Activated gamma-delta T cell (primary cell): ENCODE data around the gene DCAF10.
"Not testable (repeated sequence)": the region's sequence is repeated elsewhere in the genome, so short reads cannot be mapped to it uniquely, and the experiment has no call there.

Source experiments
- DNase-seq: peaks from one replicate; lab custom pipeline; 2025; lab: John Stamatoyannopoulos, UW
- total RNA-seq, 2 donors: gene quantifications; one replicate each; lab custom pipeline; 2026; lab: John Stamatoyannopoulos, UW

The DCAF10 gene
- total RNA-seq = 65.7 to 66.3 reads per million in 2 donors

- peak; percentile 83 for DNase-seq
These were observed at the start of gene DCAF10 for GRCh38 chr9:37800631-37801286. Gene DCAF10, plus strand, starts transcription at chr9:37800797. Its CDS starts 70 bp downstream, at chr9:37800867.

GRCh38 chr9:37751186-37751585, 49.4 kb upstream of the DCAF10 start:
- DNase-seq = no peak

DNA sequence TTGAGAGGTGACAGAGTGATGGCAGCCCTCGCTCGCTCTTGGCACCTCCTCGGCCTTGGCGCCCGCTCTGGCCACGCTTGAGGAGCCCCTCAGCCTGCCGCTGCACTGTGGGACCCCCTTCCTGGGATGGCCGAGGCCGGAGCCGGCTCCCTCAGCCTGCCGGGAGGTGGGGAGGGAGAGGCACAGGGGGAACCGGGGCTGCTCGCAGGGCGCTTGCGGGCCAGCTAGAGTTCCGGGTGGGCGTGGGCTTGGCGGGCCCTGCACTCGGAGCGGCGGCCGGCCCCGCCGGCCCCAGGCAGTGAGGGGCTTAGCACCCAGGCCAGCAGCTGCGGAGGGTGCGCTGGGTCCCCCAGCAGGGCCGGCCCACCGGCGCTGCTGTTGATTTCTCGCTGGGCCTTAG, 48.9 kb upstream of the DCAF10 start:
- not testable (repeated sequence) for DNase-seq

- DNase-seq = not testable (repeated sequence)
These were observed 48.5 kb upstream of the DCAF10 start for GRCh38 chr9:37752112-37752511.

DNA sequence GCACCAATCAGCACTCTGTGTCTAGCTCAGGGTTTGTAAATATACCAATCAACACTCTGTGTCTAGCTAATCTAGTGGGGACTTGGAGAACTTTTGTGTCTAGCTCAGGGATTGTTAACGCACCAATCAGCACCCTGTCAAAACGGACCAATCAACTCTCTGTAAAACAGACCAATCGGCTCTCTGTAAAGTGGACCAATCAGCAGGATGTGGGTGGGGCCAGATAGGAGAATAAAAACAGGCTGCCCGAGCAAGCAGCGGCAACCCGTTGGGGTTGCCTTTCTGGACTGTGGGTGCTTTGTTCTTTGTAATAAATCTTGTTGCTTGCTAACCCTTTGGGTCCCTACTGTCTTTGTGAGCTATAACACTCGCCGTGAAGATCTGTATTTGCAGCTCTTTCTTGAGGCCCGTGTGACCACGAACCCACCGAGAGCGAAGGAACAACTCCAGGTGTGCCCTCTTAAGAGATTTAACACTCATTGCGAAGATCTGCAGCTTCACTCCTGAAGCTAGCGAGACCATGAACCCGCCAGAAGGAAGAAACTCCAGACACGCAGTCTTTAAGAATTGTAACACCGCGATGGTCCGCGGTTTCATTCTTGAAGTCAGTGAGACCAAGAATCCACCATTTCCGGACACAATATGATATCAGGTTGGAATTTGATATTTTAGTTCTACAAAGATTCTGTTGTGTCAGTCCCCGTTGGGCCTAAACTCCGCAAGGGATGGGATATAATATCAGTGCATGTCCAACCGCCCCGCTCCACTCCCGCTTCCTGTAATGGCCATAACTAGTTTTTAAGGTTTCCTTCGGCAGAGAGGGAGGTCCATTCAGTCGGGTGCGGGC, 47.7 kb upstream of the DCAF10 start:
- DNase-seq = no peak

- DNase-seq = peak; percentile 48
These were observed 47.0 kb upstream of the DCAF10 start, which contains the start of gene TRMT10B for GRCh38 chr9:37753489-37754190. Gene TRMT10B, plus strand, starts transcription at chr9:37753805. Its CDS starts 8,127 bp downstream, at chr9:37761932.

- DNase-seq = no peak
These were observed 41.9 kb upstream of the DCAF10 start for GRCh38 chr9:37758747-37759146.

GRCh38 chr9:37760416-37761161, 40.0 kb upstream of the DCAF10 start:
- no peak for DNase-seq

- no peak for DNase-seq
These were observed 39.1 kb upstream of the DCAF10 start for GRCh38 chr9:37761511-37761910.

GRCh38 chr9:37765263-37765662, 35.3 kb upstream of the DCAF10 start:
- DNase-seq = not testable (repeated sequence)

GRCh38 chr9:37769306-37769705, 31.3 kb upstream of the DCAF10 start:
- DNase-seq = no peak

DNA sequence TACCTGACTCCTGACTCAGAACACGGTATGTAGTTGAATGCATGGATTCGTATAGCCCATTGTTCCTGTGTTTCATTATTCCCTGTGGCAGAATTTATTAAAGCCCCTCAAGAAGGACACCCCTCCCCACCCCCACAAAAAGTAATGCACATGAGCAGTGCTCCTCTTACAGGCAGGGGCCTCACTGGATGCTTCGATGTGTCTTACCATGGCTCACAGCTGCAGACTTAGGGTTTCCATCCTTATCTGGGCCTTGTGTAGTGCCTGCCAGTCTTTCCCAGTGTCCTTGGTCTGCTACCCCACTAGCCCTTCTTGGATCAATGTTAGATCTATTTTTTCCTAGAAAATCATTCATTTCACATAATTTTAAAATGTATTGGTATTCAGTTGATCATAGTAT, 30.6 kb upstream of the DCAF10 start:
- no peak for DNase-seq

GRCh38 chr9:37775216-37775919, 25.2 kb upstream of the DCAF10 start:
- no peak for DNase-seq

DNA sequence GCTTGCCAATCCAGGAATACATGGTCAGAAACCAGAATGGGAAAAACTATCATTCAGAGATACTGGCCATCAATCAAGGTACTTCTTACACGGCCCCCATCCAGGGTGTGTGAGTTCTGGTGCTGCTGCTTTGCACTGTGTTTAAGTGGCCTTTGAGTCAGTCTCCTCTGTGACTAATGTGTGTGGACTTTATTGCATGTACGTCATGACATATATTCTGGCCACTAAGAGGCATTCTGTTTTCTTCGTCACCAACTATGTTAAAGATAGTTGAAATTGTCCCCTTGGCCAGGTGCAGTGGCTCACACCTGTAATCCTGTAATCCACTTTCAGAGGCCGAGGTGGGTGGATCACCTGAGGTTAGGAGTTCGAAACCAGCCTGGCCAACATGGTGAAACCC, 24.3 kb upstream of the DCAF10 start:
- DNase-seq = no peak

DNA sequence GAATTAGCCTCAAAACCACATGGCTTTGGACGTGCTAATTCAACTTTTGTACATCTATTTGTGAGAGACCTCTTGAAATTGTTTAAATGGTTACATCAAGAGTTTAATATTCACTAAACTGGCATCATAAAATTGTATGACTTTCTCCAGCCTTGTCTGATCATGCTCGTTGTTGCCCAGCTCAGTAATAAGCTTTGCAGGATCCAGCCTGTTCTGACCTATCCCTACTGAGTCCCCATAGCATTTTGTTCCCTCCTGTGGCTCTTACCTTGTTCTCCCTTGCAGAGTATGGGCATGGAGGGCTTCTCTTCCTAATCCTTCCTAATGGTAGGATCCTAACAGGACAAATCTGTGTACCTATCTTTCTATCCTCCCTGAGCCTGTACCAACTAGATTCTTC, 22.1 kb upstream of the DCAF10 start:
- DNase-seq = no peak

DNA sequence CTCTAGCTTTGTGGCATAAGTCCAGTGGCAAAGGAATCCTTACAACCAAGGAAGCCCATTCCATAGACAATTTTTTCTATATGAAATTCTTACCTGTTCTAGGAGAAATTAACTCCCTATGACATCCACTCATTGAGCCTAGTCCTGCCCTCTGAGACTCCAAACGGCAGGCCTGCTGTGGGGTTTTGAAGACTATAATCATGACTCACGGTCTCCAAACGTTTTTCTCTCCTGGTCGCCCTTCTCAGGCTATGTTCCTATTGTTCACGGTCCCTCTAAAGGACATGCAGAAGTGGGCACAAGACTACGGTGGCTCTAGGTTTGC, 16.3 kb upstream of the DCAF10 start:
- DNase-seq = no peak

GRCh38 chr9:37784616-37785483, 15.7 kb upstream of the DCAF10 start, which contains the start of gene EXOSC3:
Gene EXOSC3, minus strand, starts transcription at chr9:37785064. Its CDS starts 20 bp downstream, at chr9:37785044.
- DNase-seq = peak; percentile 65

DNA sequence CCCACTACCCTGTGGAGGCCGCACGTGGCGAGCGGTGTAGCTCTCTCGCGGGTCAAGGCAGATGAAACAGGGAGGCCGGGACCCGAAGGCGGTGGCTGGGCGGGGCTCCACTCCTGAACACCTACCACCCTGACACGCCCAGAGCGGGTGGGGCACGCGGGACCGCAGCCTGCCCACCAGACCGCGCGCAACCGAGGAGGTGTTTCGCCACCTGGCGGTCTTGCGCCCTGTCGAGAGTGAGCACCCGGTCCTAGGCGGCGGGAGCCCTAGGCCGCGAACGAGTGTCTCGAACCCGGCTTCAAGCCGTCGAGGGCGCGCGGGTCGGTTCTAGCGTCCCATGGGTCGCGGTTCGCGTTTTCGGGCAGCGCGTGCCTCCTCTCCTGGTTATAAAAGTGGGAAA, 13.5 kb upstream of the DCAF10 start:
- no peak for DNase-seq

GRCh38 chr9:37788332-37788731, 12.3 kb upstream of the DCAF10 start:
- no peak for DNase-seq

GRCh38 chr9:37790096-37790495, 10.5 kb upstream of the DCAF10 start:
- no peak for DNase-seq
